Activated T-helper 9 cell treated with anti-CD3 and anti-CD28 coated beads, Interleukin-2, amount 50 U/mL, for 16 hours (primary cell): ENCODE results near the gene ATXN1.

Experiments used
- DNase-seq: peaks from one replicate; pipeline ENCODE4 v3.0.0-alpha.2; 2020; ENCODE audit warnings: low read depth

The ATXN1 gene

GRCh38 chr6:16437095-16437494 lies 324.2 kb downstream of the ATXN1 start:
- peak; percentile 21 for DNase-seq

- peak; percentile 22 for DNase-seq
These were observed 324.7 kb downstream of the ATXN1 start for GRCh38 chr6:16436550-16436949.

- no peak for DNase-seq
These were observed 326.4 kb downstream of the ATXN1 start for GRCh38 chr6:16434885-16435284.

- no peak for DNase-seq
These were observed 327.8 kb downstream of the ATXN1 start for GRCh38 chr6:16433338-16433890.

GRCh38 chr6:16432075-16433032 lies 328.9 kb downstream of the ATXN1 start:
- no peak for DNase-seq

GRCh38 chr6:16431106-16431505 lies 330.2 kb downstream of the ATXN1 start:
- no peak for DNase-seq

- no peak for DNase-seq
These were observed 330.7 kb downstream of the ATXN1 start for GRCh38 chr6:16430391-16431089.

- DNase-seq, result no peak
These were observed 331.6 kb downstream of the ATXN1 start for GRCh38 chr6:16429669-16430068.

- DNase-seq, result no peak
These were observed 334.1 kb downstream of the ATXN1 start for GRCh38 chr6:16427124-16427523.

- no peak for DNase-seq
These were observed 335.2 kb downstream of the ATXN1 start for GRCh38 chr6:16425881-16426615.

GRCh38 chr6:16421462-16421960 lies 339.7 kb downstream of the ATXN1 start:
- no peak for DNase-seq

GRCh38 chr6:16420715-16421461 lies 340.4 kb downstream of the ATXN1 start:
- DNase-seq, result no peak

GRCh38 chr6:16420337-16420714 lies 340.9 kb downstream of the ATXN1 start:
- DNase-seq, result no peak

GRCh38 chr6:16419636-16420336 lies 341.5 kb downstream of the ATXN1 start:
- no peak for DNase-seq

- no peak for DNase-seq
These were observed 343.1 kb downstream of the ATXN1 start for GRCh38 chr6:16418151-16418550.

- DNase-seq, result no peak
These were observed 345.6 kb downstream of the ATXN1 start for GRCh38 chr6:16415677-16416076.

GRCh38 chr6:16414205-16414604 lies 347.1 kb downstream of the ATXN1 start:
- DNase-seq, result no peak

- DNase-seq, result peak; percentile 34
These were observed 347.9 kb downstream of the ATXN1 start for GRCh38 chr6:16413399-16413798.

- no peak for DNase-seq
These were observed 348.3 kb downstream of the ATXN1 start for GRCh38 chr6:16412982-16413381.

GRCh38 chr6:16412171-16412570 lies 349.1 kb downstream of the ATXN1 start:
- DNase-seq, result no peak
